HG02852 (cell line): ENCODE data around the gene PHC2.

Experiments used
- ATAC-seq: cut with Tn5 transposase; IDR thresholded peaks from one replicate; pipeline ENCODE4 v1.9.1; 2021; ENCODE audit warnings: mild to moderate bottlenecking, moderate library complexity; ENCODE audit not compliant: unreplicated experiment

PHC2 gene

GRCh38 chr1:33373606-33374005 is 57.3 kb downstream of the PHC2 start:
- no peak for ATAC-seq

- no peak for ATAC-seq
These were observed 58.2 kb downstream of the PHC2 start for GRCh38 chr1:33372677-33373076.

- no peak for ATAC-seq
These were observed 58.7 kb downstream of the PHC2 start for GRCh38 chr1:33372162-33372561.

GRCh38 chr1:33371334-33371733 is 59.6 kb downstream of the PHC2 start:
- no peak for ATAC-seq

- ATAC-seq, result no peak
These were observed 60.1 kb downstream of the PHC2 start for GRCh38 chr1:33370827-33371226.

GRCh38 chr1:33370301-33370700 is 60.6 kb downstream of the PHC2 start:
- no peak for ATAC-seq

GRCh38 chr1:33369764-33370163 is 61.1 kb downstream of the PHC2 start:
- ATAC-seq, result no peak

GRCh38 chr1:33369081-33369480 is 61.8 kb downstream of the PHC2 start:
- ATAC-seq, result no peak

- no peak for ATAC-seq
These were observed 62.5 kb downstream of the PHC2 start for GRCh38 chr1:33368431-33368830.

- ATAC-seq, result no peak
These were observed 63.1 kb downstream of the PHC2 start for GRCh38 chr1:33367485-33368405.

GRCh38 chr1:33366762-33367484 is 64.0 kb downstream of the PHC2 start:
- ATAC-seq, result no peak

GRCh38 chr1:33365560-33365997 is 65.3 kb downstream of the PHC2 start:
- ATAC-seq, result no peak

- no peak for ATAC-seq
These were observed 66.4 kb downstream of the PHC2 start for GRCh38 chr1:33364565-33364918.

- ATAC-seq, result no peak
These were observed 67.4 kb downstream of the PHC2 start for GRCh38 chr1:33363470-33363861.

- no peak for ATAC-seq
These were observed 67.9 kb downstream of the PHC2 start for GRCh38 chr1:33363021-33363420.

- ATAC-seq, result no peak
These were observed 69.2 kb downstream of the PHC2 start for GRCh38 chr1:33361532-33362235.

GRCh38 chr1:33360367-33360766 is 70.5 kb downstream of the PHC2 start:
- ATAC-seq, result no peak

- ATAC-seq, result no peak
These were observed 71.0 kb downstream of the PHC2 start for GRCh38 chr1:33359931-33360330.

GRCh38 chr1:33358795-33359503 is 71.9 kb downstream of the PHC2 start:
- ATAC-seq, result no peak

- no peak for ATAC-seq
These were observed 72.6 kb downstream of the PHC2 start for GRCh38 chr1:33358114-33358794.
